ENCODE measurements around the gene SLAMF8. TPM values are rescaled to one million over a fixed set of nuclear protein-coding genes. Genes with fewer than 3 reads are reported as not detected.
A peak's percentile ranks its signal among the peaks of the same experiment; 100 is the strongest.

Gene SLAMF8
- polyA plus RNA-seq, 3 donors, result 2.6 to 5.7 (median 5.7) TPM

DNA sequence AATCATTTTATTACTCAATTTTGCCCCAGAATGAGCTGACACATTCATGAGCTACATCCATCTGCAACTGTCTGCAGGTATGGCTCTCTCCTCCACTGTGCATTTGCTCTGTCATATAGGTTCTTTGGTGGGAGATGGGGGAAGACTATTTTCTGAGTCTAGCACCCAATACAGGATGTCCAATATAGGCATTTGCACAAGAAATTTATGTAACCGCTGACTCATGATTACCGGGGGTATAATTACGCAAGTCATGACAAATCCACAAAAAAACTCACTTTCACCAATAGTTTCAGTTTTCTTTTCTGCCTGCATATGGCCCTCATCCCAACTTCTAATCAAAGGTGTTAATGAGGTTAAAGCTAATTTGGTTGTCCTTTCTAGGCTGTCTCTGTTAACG, 53.3 kb downstream of the SLAMF8 start:
- Mint-ChIP-seq H3K4me3 (no peak overlapping the region), H3K9me3 (no peaks in the 10 kb centered on the region), H3K4me1 (peaks cover 2% of the 10 kb centered on the region), H3K36me3 (no peaks in the 10 kb centered on the region), H3K27ac (no peak overlapping the region), H3K27me3 (ENCODE audit: low read depth in 3 of 3) (peaks cover 0 to 6% (median 2%) of the 10 kb centered on the region in 3 donors)
- Histone ChIP-seq H3K9me3 (replicated peaks in 1 of 2; ENCODE audit: control insufficient read depth in 1 of 2, insufficient read depth in 1 of 2, low read length in 2 of 2) (no peaks in the 10 kb centered on the region), H3K9ac (ENCODE audit: insufficient read depth, low read length, poor library complexity, severe bottlenecking) (no peak overlapping the region), H4K20me1 (ENCODE audit: insufficient read depth, low read length) (no peaks in the 10 kb centered on the region), H3K4me1 (ENCODE audit: control insufficient read depth in 1 of 2, insufficient read depth in 2 of 2, low read length in 2 of 2) (peaks cover 44 to 45% of the 10 kb centered on the region in 2 donors), H3K27ac (ENCODE audit: low read depth in 1 of 2, low read length in 2 of 2) (peak overlapping the region in 1 of 2 donors; percentile 73), H3K79me2 (ENCODE audit: insufficient read depth, low read length) (no peaks in the 10 kb centered on the region), H3K36me3 (replicated peaks in 1 of 2; ENCODE audit: control insufficient read depth in 1 of 2, insufficient read depth in 2 of 2, low read length in 2 of 2) (no peaks in the 10 kb centered on the region), H3K27me3 (ENCODE audit: control insufficient read depth in 2 of 2, insufficient read depth in 2 of 2, low read length in 2 of 2) (no peaks in the 10 kb centered on the region), H3K4me2 (replicated peaks; ENCODE audit: extremely low read depth, low read length, poor library complexity, severe bottlenecking) (peak overlapping the region; percentile 48), H3K4me3 (replicated peaks in 1 of 3; ENCODE audit: low read depth in 2 of 3, low read length in 3 of 3) (peak overlapping the region in 1 of 3 experiments; percentile 35), H2AFZ (ENCODE audit: insufficient read depth, low read depth, low read length, poor library complexity, severe bottlenecking) (no peak overlapping the region)
- intact Hi-C loops (cut with micrococcal nuclease), result no loop called here
- TF ChIP-seq, protein P1, sequence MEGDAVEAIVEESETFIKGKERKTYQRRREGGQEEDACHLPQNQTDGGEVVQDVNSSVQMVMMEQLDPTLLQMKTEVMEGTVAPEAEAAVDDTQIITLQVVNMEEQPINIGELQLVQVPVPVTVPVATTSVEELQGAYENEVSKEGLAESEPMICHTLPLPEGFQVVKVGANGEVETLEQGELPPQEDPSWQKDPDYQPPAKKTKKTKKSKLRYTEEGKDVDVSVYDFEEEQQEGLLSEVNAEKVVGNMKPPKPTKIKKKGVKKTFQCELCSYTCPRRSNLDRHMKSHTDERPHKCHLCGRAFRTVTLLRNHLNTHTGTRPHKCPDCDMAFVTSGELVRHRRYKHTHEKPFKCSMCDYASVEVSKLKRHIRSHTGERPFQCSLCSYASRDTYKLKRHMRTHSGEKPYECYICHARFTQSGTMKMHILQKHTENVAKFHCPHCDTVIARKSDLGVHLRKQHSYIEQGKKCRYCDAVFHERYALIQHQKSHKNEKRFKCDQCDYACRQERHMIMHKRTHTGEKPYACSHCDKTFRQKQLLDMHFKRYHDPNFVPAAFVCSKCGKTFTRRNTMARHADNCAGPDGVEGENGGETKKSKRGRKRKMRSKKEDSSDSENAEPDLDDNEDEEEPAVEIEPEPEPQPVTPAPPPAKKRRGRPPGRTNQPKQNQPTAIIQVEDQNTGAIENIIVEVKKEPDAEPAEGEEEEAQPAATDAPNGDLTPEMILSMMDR (IDR thresholded peaks at IDR 0.05), result no peak
- no CpG with 5 or more reads among the region's 4 CpGs for WGBS (ENCODE audit: insufficient coverage)
- peak; percentile 74 to 88 (median 84) for DNase-seq

DNA sequence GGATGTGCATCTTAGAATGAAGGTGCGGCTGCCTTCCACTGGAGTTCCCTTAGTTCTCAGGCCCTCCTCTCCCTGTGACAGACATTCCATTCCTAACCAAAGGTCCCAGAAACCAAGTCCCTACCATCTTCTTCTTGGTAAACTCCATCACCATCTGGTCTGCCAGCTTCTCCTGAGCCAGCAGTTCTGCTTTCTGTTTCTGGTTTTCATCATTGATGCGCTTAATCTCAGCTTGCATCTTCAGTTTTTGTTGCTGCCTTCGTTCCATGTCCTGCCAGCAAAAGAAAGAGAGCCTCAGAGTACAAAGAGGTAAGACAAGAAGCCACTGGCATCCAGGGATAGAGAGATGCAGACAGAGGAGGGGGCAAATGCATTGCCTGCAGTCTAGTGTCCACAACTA, 53.8 kb downstream of the SLAMF8 start:
- H4K20me1 ChIP-seq (ENCODE audit: insufficient read depth, low read length), result no peaks in the 10 kb centered on the region
- Mint-ChIP-seq H3K36me3 (no peaks in the 10 kb centered on the region), H3K4me1 (peaks cover 2% of the 10 kb centered on the region), H3K4me3 (no peak overlapping the region), H3K27me3 (ENCODE audit: low read depth in 3 of 3) (peaks cover 0 to 6% (median 0%) of the 10 kb centered on the region in 3 donors), H3K27ac (no peak overlapping the region), H3K9me3 (no peaks in the 10 kb centered on the region)
- H3K79me2 ChIP-seq (ENCODE audit: insufficient read depth, low read length), result no peaks in the 10 kb centered on the region
- peaks cover 44 to 45% of the 10 kb centered on the region in 2 donors for H3K4me1 ChIP-seq (ENCODE audit: control insufficient read depth in 1 of 2, insufficient read depth in 2 of 2, low read length in 2 of 2)
- peak overlapping the region; percentile 48 for H3K4me2 ChIP-seq (replicated peaks; ENCODE audit: extremely low read depth, low read length, poor library complexity, severe bottlenecking)
- 33% methylated on average over 3 of the region's 3 CpGs for WGBS (ENCODE audit: insufficient coverage)
- no peaks in the 10 kb centered on the region for H3K9me3 ChIP-seq (replicated peaks in 1 of 2; ENCODE audit: control insufficient read depth in 1 of 2, insufficient read depth in 1 of 2, low read length in 2 of 2)
- H3K27me3 ChIP-seq (ENCODE audit: control insufficient read depth in 2 of 2, insufficient read depth in 2 of 2, low read length in 2 of 2), result no peaks in the 10 kb centered on the region
- TF ChIP-seq, protein P1 (IDR thresholded peaks at IDR 0.05), result no peak
- no peaks in the 10 kb centered on the region for H3K36me3 ChIP-seq (replicated peaks in 1 of 2; ENCODE audit: control insufficient read depth in 1 of 2, insufficient read depth in 2 of 2, low read length in 2 of 2)
- H3K4me3 ChIP-seq (replicated peaks in 1 of 3; ENCODE audit: low read depth in 2 of 3, low read length in 3 of 3), result peak overlapping the region in 1 of 3 experiments; percentile 35
- peak overlapping the region in 1 of 2 donors; percentile 73 for H3K27ac ChIP-seq (ENCODE audit: low read depth in 1 of 2, low read length in 2 of 2)
- DNase-seq, result peak in 2 of 3 donors; percentile 32 to 37
- no peak overlapping the region for H2AFZ ChIP-seq (ENCODE audit: insufficient read depth, low read depth, low read length, poor library complexity, severe bottlenecking)
- no peak overlapping the region for H3K9ac ChIP-seq (ENCODE audit: insufficient read depth, low read length, poor library complexity, severe bottlenecking)
- intact Hi-C loops (cut with micrococcal nuclease), result no loop called here

Data from CD14-positive monocyte (primary cell).